ENCODE results near the gene SLC7A8. TPM values are rescaled to one million over a fixed set of nuclear protein-coding genes. Genes with fewer than 3 reads are reported as not detected.

Gene SLC7A8
- total and polyA plus RNA-seq, 8 donors: 1.2 to 102 (median 32.0) TPM

DNA sequence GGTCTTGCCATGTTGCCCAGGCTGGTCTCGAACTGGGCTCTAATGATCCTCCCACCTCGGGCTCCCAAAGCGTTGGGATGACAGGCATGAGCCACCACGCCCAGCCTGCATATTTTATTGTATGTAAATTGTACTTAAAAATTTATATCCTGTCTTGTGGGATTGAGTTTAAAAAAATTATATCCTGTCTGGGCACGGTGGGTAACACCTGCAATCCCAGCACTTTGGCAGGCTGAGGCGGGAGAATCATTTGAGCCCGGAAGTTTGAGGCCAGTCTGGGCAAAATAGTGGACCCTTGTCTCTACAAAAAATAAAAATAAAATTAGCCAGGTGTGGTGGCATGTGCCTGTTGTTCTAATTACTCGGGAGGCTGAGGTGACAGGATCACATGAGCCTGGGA is 50.5 kb downstream of the SLC7A8 start:
- no peak for DNase-seq
- Histone ChIP-seq H3K27ac (no peak overlapping the region), H3K4me3 (no peak overlapping the region), H3K36me3 (peaks cover 33 to 77% (median 75%) of the 10 kb centered on the region in 4 donors), H3K9me3 (no peaks in the 10 kb centered on the region), H3K27me3 (no peaks in the 10 kb centered on the region), H3K4me1 (peaks cover 8 to 21% (median 11%) of the 10 kb centered on the region in 4 donors)
- 84 to 91% (median 87%) methylated on average over 8 of the region's 8 CpGs for WGBS, 5 donors
- TF ChIP-seq, protein P1, sequence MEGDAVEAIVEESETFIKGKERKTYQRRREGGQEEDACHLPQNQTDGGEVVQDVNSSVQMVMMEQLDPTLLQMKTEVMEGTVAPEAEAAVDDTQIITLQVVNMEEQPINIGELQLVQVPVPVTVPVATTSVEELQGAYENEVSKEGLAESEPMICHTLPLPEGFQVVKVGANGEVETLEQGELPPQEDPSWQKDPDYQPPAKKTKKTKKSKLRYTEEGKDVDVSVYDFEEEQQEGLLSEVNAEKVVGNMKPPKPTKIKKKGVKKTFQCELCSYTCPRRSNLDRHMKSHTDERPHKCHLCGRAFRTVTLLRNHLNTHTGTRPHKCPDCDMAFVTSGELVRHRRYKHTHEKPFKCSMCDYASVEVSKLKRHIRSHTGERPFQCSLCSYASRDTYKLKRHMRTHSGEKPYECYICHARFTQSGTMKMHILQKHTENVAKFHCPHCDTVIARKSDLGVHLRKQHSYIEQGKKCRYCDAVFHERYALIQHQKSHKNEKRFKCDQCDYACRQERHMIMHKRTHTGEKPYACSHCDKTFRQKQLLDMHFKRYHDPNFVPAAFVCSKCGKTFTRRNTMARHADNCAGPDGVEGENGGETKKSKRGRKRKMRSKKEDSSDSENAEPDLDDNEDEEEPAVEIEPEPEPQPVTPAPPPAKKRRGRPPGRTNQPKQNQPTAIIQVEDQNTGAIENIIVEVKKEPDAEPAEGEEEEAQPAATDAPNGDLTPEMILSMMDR (IDR thresholded peaks at IDR 0.05): no peak
- no peak for TF ChIP-seq EP300 (IDR thresholded peaks at IDR 0.05)
- no peak for TF ChIP-seq POLR2AphosphoS5 (IDR thresholded peaks at IDR 0.05)
- TF ChIP-seq POLR2A (IDR thresholded peaks at IDR 0.05): no peak
- intact Hi-C loops (cut with DNase I; ENCODE audit: low total_unique reads): no loop called here

- 85 to 89% (median 87%) methylated on average over 5 of the region's 5 CpGs for WGBS, 5 donors
- no peak for DNase-seq
- TF ChIP-seq POLR2A (IDR thresholded peaks at IDR 0.05) (no peak), EP300 (IDR thresholded peaks at IDR 0.05) (no peak), POLR2AphosphoS5 (IDR thresholded peaks at IDR 0.05) (no peak)
- TF ChIP-seq, protein P1 (IDR thresholded peaks at IDR 0.05): no peak
- Histone ChIP-seq H3K27ac (no peak overlapping the region), H3K4me1 (peaks cover 0 to 13% (median 0%) of the 10 kb centered on the region in 4 donors), H3K36me3 (peaks cover 28 to 82% (median 76%) of the 10 kb centered on the region in 4 donors), H3K4me3 (no peak overlapping the region), H3K27me3 (no peaks in the 10 kb centered on the region), H3K9me3 (no peaks in the 10 kb centered on the region)
- intact Hi-C loops (cut with DNase I; ENCODE audit: low total_unique reads): no loop called here
These were observed 52.0 kb downstream of the SLC7A8 start for GRCh38 chr14:23131482-23131881.

GRCh38 chr14:23130871-23131270 is 52.6 kb downstream of the SLC7A8 start:
- no peak for DNase-seq
- WGBS, 5 donors: 46 to 67% (median 55%) methylated on average over 3 of the region's 3 CpGs
- H3K27ac ChIP-seq: no peak overlapping the region

GRCh38 chr14:23129759-23130316 is 53.6 kb downstream of the SLC7A8 start:
- intact Hi-C loops (cut with DNase I; ENCODE audit: low total_unique reads): no loop called here
- TF ChIP-seq, protein P1 (IDR thresholded peaks at IDR 0.05): no peak
- TF ChIP-seq POLR2A (IDR thresholded peaks at IDR 0.05): no peak
- TF ChIP-seq EP300 (IDR thresholded peaks at IDR 0.05): no peak
- TF ChIP-seq POLR2AphosphoS5 (IDR thresholded peaks at IDR 0.05): no peak
- DNase-seq: no peak
- peaks cover 0 to 25% (median 0%) of the 10 kb centered on the region in 4 donors for H3K4me1 ChIP-seq
- H3K4me3 ChIP-seq: no peak overlapping the region
- WGBS, 5 donors: 85 to 93% (median 92%) methylated on average over 7 of the region's 7 CpGs
- H3K36me3 ChIP-seq: peaks cover 28 to 74% (median 70%) of the 10 kb centered on the region in 4 donors
- H3K27me3 ChIP-seq: no peaks in the 10 kb centered on the region
- no peak overlapping the region for H3K27ac ChIP-seq
- H3K9me3 ChIP-seq: no peaks in the 10 kb centered on the region

More at GRCh38 chr14:23130871-23131270, 52.6 kb downstream of the SLC7A8 start:
- Histone ChIP-seq H3K4me3 (no peak overlapping the region), H3K4me1 (peaks cover 0 to 19% (median 0%) of the 10 kb centered on the region in 4 donors), H3K36me3 (peaks cover 28 to 79% (median 75%) of the 10 kb centered on the region in 4 donors), H3K27me3 (no peaks in the 10 kb centered on the region), H3K9me3 (no peaks in the 10 kb centered on the region)
- TF ChIP-seq, protein P1 (IDR thresholded peaks at IDR 0.05): no peak
- intact Hi-C loops (cut with DNase I; ENCODE audit: low total_unique reads): no loop called here
